CD4-positive, alpha-beta T cell treated with Interleukin-6 at 100 ng/mL for 8 hours (primary cell): ENCODE measurements around the gene BCCIP.

Experiments used
- DNase-seq: peaks from one replicate; pipeline ENCODE4 v3.0.0-alpha.2; 2020; ENCODE audit warnings: mixed read lengths, low spot score

Gene BCCIP

GRCh38 chr10:125797994-125798662, 25.2 kb upstream of the BCCIP start:
- no peak for DNase-seq

DNA sequence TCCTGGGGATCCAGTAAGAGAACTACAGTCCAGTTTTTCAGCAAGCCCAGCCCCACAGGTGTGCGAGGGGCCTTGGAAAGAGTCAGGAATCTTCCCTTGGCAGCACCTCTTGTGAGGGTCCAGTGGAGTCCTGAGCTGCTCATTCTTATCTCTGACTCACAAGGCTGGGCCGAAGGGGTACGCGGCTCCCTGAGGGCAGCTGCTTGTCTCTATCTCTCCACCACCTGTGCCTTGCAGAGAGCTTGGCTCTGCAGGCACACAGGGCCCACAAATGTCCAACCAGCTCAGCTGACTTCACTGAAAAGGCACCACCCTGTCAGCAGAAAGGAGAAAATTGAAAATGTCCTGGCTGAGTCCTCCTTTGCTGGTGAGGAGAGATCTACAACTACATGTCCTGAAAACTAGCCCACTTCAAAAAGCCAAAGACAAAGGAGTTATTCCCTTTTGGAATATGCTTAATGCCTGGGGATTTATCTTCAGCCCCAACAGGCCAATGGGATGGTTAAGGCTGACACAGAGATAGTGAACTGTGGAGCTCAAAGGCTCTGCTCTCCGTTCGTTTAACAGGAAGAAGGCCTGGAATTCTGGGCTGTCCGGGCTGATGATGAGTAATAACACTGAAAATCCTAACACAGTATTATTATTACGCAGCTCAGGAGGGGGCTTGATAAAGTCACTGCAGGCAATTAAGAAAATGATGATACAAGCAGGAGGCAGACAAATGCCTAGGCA, 23.7 kb upstream of the BCCIP start:
- no peak for DNase-seq

DNA sequence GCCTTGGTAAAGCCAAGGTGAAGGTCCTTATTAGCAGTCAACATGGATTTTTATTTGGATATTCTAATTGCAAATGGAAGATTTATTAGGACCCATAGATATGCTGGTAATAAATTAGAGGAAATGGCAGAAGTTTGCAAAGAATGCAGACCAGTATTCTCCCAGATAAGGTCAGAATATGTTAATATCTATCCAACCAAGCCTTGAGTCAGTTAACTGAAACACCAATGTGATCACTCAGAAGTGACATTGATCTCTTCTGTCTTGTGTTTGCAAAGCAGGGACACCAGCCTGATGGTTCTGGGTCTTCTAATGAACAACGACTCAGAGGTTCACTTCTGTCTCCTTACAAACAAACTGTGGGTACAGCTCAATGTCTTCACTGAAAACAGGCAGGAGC, 21.8 kb upstream of the BCCIP start:
- DNase-seq = no peak

DNA sequence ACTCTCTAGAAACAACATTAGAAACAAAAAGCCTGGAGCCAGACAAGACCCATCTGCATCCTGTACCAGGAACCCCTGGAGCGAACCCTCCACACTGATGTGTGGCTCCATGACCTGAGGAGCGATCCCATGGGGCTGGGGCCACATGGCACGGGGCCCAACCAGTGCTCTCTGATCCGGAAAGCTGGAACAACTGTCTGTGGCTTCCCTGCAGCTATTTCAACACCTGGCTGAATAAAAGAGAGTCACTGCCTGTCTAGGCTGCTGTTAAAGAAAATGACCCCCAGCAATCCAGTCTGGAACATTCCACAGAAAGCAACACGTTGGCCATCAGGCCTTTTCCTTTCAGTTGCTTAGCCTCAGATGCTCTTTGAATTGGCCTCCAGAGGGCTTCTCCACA, 21.2 kb upstream of the BCCIP start:
- DNase-seq = no peak

GRCh38 chr10:125802739-125803138, 20.6 kb upstream of the BCCIP start:
- DNase-seq = no peak

DNA sequence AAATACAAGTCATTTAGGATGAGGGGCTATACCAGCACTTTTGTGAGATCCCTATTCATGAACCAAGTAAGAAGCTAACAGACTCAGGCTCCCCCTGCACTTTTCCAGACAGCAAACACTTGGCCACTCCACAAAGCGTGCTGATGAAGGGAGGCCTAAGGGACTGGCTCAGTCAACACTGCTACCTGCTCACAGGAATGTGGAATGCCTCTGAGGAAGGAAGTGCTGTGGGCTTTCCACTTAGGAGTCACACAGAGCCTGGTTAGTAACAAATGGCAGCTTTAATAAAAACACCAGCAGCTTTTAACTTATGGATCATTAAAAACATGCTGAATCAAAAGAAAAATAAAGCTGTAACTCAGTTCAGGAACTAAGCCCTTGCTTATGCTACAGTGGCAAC, 15.3 kb upstream of the BCCIP start:
- DNase-seq = no peak

GRCh38 chr10:125811251-125811650, 12.1 kb upstream of the BCCIP start:
- no peak for DNase-seq

- no peak for DNase-seq
Observed at GRCh38 chr10:125812128-125812750, 11.1 kb upstream of the BCCIP start.

- DNase-seq = no peak
Observed at GRCh38 chr10:125815764-125816163, 7.6 kb upstream of the BCCIP start.

- no peak for DNase-seq
Observed at GRCh38 chr10:125816548-125816947, 6.8 kb upstream of the BCCIP start.

- no peak for DNase-seq
Observed at GRCh38 chr10:125817337-125817946, 5.9 kb upstream of the BCCIP start.

GRCh38 chr10:125820701-125821100, 2.6 kb upstream of the BCCIP start:
- DNase-seq = no peak

DNA sequence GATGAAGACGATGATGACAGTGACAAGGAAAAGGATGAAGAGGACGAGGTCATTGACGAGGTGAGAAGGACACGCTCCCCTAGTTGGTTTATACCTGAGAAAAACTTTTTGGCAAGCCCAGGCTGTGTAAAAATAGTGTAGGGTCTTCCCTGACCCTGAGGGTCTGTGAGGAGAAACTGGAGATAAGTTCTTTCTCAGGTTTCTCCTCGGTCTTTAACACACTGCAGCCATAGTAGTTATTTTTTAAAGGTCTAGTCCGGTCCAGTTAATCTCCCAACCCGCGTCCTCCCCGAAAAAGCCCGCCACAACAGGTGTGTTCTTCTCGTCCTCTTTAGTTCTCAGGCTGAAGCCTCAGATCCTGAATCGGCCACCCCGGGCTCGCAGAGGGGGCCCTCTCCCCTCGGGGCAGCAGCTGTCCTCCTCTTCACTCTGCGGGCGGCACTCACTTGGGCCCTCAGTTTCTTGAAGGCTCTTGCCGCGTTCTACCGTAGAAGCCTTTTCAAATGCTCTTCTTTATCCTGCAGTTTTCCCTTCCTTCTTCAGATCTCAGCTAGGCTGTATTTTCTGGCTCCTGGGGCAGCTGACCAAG, 411 bp downstream of the BCCIP start:
- no peak for DNase-seq

GRCh38 chr10:125824736-125825135, 1.4 kb downstream of the BCCIP start:
- no peak for DNase-seq

- DNase-seq = no peak
Observed at GRCh38 chr10:125827133-125827532, 3.8 kb downstream of the BCCIP start.

GRCh38 chr10:125828311-125828710, 5.0 kb downstream of the BCCIP start:
- no peak for DNase-seq

DNA sequence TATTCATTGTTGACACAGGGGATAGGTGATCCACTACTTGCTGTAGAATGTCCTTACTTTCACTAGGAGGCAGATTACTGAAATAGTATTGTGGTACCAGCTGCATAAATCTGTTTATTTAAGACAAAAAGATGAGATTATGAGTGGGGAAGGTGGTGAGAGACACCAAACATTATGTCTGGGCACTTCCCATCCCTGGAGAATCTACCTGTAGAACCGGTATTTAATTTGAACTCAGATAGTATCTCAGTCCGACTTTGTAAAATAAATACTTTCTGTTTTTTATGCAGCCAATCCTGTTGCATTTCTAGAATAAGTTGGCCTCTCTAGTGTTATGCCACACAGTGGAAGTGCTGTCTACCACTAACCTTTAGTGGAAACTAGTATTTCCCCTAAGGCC, 13.4 kb downstream of the BCCIP start:
- no peak for DNase-seq

GRCh38 chr10:125838802-125839575, 15.6 kb downstream of the BCCIP start:
- no peak for DNase-seq

- no peak for DNase-seq
Observed at GRCh38 chr10:125840406-125840805, 17.1 kb downstream of the BCCIP start.

DNA sequence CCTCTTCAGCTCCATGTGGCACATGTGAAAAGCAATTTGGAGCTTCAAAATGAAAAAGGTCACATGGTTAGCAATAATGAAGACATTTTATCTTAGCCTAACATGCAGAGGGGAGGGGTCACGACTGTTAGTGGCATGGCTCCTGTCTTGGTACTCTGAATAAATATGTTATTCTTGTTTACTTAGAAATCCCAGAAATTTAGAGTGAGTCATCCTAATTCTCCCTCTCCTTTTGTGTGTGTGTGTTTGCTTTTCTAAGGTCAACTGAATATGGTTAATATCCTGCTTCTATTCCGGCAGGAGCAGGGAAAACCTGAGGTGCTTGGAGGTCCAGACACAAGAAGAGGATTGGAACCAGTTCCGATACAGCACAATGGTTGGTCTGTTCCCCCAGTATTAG, 17.6 kb downstream of the BCCIP start:
- DNase-seq = no peak

DNA sequence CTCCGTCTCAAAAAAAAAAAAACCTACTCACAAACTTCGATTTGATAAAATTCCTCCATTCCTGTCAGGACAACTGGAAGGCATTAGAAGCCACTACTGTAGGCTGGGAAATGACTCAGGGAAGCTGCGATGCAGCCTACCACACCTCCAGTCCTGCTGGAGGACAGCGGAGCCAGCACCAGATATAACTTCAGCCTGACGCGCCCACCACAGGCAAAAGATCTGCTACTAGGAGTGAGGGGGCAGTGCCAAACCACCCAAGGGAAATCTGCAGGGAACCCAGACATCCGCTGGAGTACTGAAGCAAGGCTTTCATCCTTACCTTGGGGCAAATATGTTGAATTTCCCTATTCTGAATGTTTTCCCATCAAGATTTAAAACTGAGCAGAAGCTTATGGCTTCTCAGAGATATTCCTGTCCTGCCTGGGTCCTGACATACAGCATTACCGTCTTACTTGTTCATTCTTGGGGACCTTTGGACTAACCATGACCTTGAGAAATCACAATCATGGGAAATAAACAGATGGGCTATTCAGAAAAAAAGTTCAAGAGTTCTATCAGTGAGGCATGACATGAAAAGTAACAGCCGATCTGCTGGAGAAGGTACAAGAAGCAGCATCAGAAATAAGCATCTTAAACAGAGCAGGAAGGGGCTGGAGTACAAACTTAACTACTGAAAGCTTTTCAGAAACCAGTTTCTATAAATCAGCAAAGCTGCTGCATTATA, 20.4 kb downstream of the BCCIP start:
- no peak for DNase-seq
